ENCODE measurements around the gene KIAA0930. TPM values are rescaled to one million over a fixed set of nuclear protein-coding genes. Genes with fewer than 3 reads are reported as not detected.

The KIAA0930 gene
- polyA plus RNA-seq, 1 donor from 2014 or later: 129 TPM

- Histone ChIP-seq H3K36me3 (ENCODE audit: insufficient read depth, low read length) (peaks cover 5% of the 10 kb centered on the region), H3K27ac (ENCODE audit: low read length) (no peak overlapping the region)
Measured at GRCh38 chr22:45204241-45204640, 36.5 kb downstream of the KIAA0930 start.

GRCh38 chr22:45203150-45203951, 37.3 kb downstream of the KIAA0930 start:
- Histone ChIP-seq H3K4me2 (ENCODE audit: low read length) (no peak overlapping the region), H2AFZ (ENCODE audit: low read depth, low read length) (no peak overlapping the region), H3F3A (ENCODE audit: insufficient read depth, low read length, poor library complexity, severe bottlenecking) (no peaks in the 10 kb centered on the region), H3K27ac (ENCODE audit: low read length) (no peak overlapping the region), H3K9me3 (ENCODE audit: low read length) (no peaks in the 10 kb centered on the region), H3K36me3 (ENCODE audit: insufficient read depth, low read length) (peaks cover 5% of the 10 kb centered on the region), H3K27me3 (ENCODE audit: insufficient read depth, low read depth, low read length) (no peaks in the 10 kb centered on the region), H3K9ac (ENCODE audit: low read length) (no peak overlapping the region), H3K9me2 (ENCODE audit: insufficient read depth, low read length) (no peaks in the 10 kb centered on the region), H3K4me3 (ENCODE audit: low read length) (no peak overlapping the region), H3K79me2 (replicated peaks; ENCODE audit: insufficient read depth, low read length) (no peaks in the 10 kb centered on the region), H4K20me1 (ENCODE audit: insufficient read depth) (no peaks in the 10 kb centered on the region)
- TF ChIP-seq MXI1 (conservative IDR thresholded peaks at IDR 0.05; ENCODE audit: poor library complexity, severe bottlenecking): no peak
- no peak for TF ChIP-seq POLR2AphosphoS5 (IDR thresholded peaks at IDR 0.05)
- no peak for TF ChIP-seq CTCF (IDR thresholded peaks at IDR 0.05; ENCODE audit: poor library complexity, severe bottlenecking)
- TF ChIP-seq TAF1 (IDR thresholded peaks at IDR 0.05; ENCODE audit: low read depth): no peak
- TF ChIP-seq EZH2 (IDR thresholded peaks at IDR 0.05; ENCODE audit: borderline replicate concordance, insufficient read depth, low read length, poor library complexity, severe bottlenecking): no peak
- TF ChIP-seq SMC3 (conservative IDR thresholded peaks at IDR 0.05; ENCODE audit: poor library complexity): no peak
- TF ChIP-seq REST (IDR thresholded peaks at IDR 0.05; ENCODE audit: borderline replicate concordance): no peak
- no peak for TF ChIP-seq RAD21 (conservative IDR thresholded peaks at IDR 0.05)
- TF ChIP-seq EP300 (conservative IDR thresholded peaks at IDR 0.05; ENCODE audit: poor library complexity, severe bottlenecking): no peak

More at GRCh38 chr22:45204241-45204640, 36.5 kb downstream of the KIAA0930 start:
- TF ChIP-seq EZH2 (IDR thresholded peaks at IDR 0.05; ENCODE audit: borderline replicate concordance, insufficient read depth, low read length, poor library complexity, severe bottlenecking) (no peak), CTCF (IDR thresholded peaks at IDR 0.05; ENCODE audit: poor library complexity, severe bottlenecking) (no peak), SMC3 (conservative IDR thresholded peaks at IDR 0.05; ENCODE audit: poor library complexity) (no peak)
- no peaks in the 10 kb centered on the region for H4K20me1 ChIP-seq (ENCODE audit: insufficient read depth)
- no peak overlapping the region for H3K9ac ChIP-seq (ENCODE audit: low read length)
- no peak overlapping the region for H3K4me2 ChIP-seq (ENCODE audit: low read length)
- no peaks in the 10 kb centered on the region for H3K79me2 ChIP-seq (replicated peaks; ENCODE audit: insufficient read depth, low read length)
- no peaks in the 10 kb centered on the region for H3K9me3 ChIP-seq (ENCODE audit: low read length)
- H3K27me3 ChIP-seq (ENCODE audit: insufficient read depth, low read depth, low read length): no peaks in the 10 kb centered on the region
- H2AFZ ChIP-seq (ENCODE audit: low read depth, low read length): no peak overlapping the region
- H3F3A ChIP-seq (ENCODE audit: insufficient read depth, low read length, poor library complexity, severe bottlenecking): no peaks in the 10 kb centered on the region
- no peaks in the 10 kb centered on the region for H3K9me2 ChIP-seq (ENCODE audit: insufficient read depth, low read length)
- no peak overlapping the region for H3K4me3 ChIP-seq (ENCODE audit: low read length)

Measured in neural cell (in vitro differentiated cells).